Caki2 (cell line): ENCODE results near the gene NPY4R2. TPM values are rescaled to one million over a fixed set of nuclear protein-coding genes. Genes with fewer than 3 reads are reported as not detected.
"Not testable (repeated sequence)": the region's sequence is repeated elsewhere in the genome, so short reads cannot be mapped to it uniquely, and the experiment has no call there.

Source experiments
- DNase-seq: peaks from one replicate; pipeline ENCODE4 v3.0.0-alpha.2; 2015; ENCODE audit warnings: low read depth
- in situ Hi-C: cut with HindIII; loops from 2 replicates; pipeline ENCODE4 v1.10.0; 2016; ENCODE audit warnings: low sequenced_read_pairs, low pct_unique_long_range_greater_than_20kb, mixed read lengths
- total RNA-seq: library from RNA; depleted of rRNA; stranded (reverse); fragments of >200 nt; shearing (Covaris generic); gene quantifications from 2 replicates; pipeline ENCODE4 v1.2.3, GENCODE V29; 2014; ENCODE audit warnings: low replicate concordance; rRNA removed

NPY4R2 gene
- not detected in 2 replicates for total RNA-seq

DNA sequence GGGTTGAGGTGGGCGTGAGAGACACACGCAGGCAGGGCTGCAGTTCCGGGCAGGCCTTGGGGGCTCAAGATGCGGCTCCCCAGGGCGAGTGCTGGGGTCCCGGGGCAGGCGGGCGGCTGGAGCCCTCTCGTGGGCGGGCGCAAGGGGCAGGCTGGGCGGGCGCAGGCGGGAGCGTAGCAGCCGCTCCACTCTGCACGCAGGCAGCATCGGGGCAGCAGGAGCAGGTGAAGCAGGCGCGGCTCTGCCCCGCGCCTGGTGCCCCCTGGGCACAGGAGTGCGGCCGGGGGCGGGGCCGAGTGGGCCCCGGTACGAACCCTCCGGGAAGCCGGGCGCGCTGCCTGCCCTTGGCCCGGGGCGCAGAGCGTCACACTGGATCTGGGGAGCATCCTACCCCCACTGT lies at the start of gene NPY4R2:
Gene NPY4R2 (plus strand): TSS at position 188 of the 400 bp plus-strand sequence. CDS start 3,326 bp downstream, outside the sequence.
- DNase-seq, in situ Hi-C loops: not testable (repeated sequence)

- in situ Hi-C loops, DNase-seq: not testable (repeated sequence)
Observed at GRCh38 chr10:47870887-47871286, 47.6 kb upstream of the NPY4R2 start.

DNA sequence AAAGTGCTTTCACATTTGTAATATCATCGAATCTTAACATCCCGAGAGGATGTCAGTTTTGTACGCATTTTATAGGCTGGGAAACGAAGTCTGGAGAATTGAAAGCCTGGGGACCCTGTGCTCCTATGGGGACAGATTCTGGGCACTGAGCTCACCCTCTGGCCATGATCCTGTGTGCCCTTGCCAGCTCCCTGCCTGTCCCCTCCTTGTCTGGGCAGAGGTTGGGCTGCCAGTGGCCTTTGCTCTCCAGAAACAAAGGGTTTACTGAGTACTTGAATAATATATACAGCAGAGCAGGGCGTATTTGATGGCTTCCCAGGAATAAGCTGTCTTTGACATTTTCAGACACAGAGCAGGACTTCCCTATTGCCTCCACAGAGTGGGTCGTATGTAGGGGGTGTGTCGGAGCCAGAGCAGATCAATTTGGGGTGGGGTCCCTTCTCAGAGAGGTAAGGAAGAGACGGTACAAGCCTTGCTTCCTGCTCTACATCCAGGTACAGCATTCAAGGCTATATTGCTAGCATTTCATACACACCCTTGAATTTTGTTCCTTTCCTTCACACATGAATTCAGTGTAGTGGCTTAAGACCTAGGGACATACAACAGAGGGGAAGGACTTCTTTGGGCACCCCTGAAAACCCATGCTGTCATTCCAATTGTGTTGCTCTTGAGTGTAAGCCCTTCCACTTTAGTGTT lies 46.8 kb upstream of the NPY4R2 start:
- in situ Hi-C loops: not testable (repeated sequence)

DNA sequence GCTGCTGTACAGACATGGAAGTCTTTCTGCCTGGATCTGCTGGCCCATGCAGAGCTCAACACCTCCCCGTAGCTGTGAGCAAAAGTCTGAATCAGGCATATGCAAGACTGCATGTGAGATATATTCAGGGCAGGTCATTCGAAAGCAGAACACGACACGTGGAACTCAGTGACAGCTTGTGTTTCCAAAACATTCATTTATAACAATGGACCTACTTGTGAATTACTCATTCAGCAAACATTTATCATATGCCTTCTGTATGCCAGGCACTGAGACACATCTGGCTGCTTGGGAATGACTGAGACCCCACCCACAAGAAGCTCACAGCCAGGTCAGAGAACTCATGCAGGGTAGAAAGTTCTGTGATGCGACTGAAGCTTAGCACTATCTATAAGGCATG lies 46.2 kb upstream of the NPY4R2 start:
- DNase-seq, in situ Hi-C loops: not testable (repeated sequence)

More for the DNA sequence above, 46.8 kb upstream of the NPY4R2 start:
- DNase-seq: not testable (repeated sequence)

- in situ Hi-C loops: not testable (repeated sequence)
Observed at GRCh38 chr10:47884239-47884638, 34.2 kb upstream of the NPY4R2 start.

GRCh38 chr10:47884934-47885333 lies 33.5 kb upstream of the NPY4R2 start:
- in situ Hi-C loops, DNase-seq: not testable (repeated sequence)

More at GRCh38 chr10:47884239-47884638, 34.2 kb upstream of the NPY4R2 start:
- DNase-seq: not testable (repeated sequence)

- DNase-seq, in situ Hi-C loops: not testable (repeated sequence)
Observed at GRCh38 chr10:47886356-47886755, 32.1 kb upstream of the NPY4R2 start.

GRCh38 chr10:47886827-47887226 lies 31.6 kb upstream of the NPY4R2 start:
- in situ Hi-C loops, DNase-seq: not testable (repeated sequence)

- in situ Hi-C loops, DNase-seq: not testable (repeated sequence)
Observed at GRCh38 chr10:47890737-47891136, 27.7 kb upstream of the NPY4R2 start.

DNA sequence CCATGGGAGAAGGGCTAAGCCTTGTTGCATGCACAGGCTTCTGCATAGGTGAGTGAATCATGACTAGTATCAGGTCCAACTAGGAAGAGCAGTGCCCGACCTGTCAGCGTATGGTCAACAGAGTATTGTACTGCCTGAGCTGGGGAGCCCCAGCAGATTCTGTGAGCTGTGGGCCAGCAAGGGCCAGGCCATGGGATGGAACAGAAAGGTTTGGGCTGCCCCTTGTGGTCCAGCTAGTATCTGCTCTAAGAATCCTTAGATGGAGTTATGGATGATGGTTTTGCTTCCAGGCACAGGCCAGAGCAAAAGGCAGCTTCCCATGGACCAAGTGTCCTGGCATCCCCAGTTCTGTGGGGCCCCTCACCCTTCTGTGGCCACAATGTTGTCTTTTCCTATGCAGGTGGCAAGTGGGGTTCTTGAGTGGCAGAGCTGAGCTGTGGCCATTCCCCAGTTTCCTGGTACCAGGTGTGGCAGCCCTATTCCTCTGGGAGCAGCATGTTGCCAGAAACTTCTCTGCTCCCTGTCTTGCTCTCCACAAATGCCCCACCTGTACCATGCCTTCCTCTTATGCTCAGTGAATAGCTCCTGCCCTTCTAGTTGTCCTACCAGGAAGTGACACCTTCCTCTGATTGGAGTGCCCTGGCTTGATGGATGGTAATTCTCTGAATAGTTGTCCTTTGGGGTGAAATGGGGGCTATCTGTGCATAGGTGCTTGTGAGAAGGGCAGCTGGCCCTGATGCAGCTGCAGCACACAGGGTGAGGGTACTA lies 25.8 kb upstream of the NPY4R2 start:
- DNase-seq, in situ Hi-C loops: not testable (repeated sequence)

DNA sequence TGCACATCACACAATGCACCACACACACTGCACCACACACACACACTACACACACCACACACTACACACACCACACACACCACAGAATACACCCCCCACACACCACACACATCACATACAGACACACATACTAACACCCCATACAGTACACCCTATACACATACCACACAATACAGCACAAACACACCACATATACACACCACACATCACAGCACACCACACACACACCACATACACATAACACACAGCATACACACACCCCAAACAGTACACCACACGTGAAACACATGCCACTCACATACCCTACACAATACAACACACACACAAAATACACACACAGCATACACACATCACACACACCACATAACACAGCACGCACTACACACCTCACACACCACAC lies 23.9 kb upstream of the NPY4R2 start:
- in situ Hi-C loops, DNase-seq: not testable (repeated sequence)

DNA sequence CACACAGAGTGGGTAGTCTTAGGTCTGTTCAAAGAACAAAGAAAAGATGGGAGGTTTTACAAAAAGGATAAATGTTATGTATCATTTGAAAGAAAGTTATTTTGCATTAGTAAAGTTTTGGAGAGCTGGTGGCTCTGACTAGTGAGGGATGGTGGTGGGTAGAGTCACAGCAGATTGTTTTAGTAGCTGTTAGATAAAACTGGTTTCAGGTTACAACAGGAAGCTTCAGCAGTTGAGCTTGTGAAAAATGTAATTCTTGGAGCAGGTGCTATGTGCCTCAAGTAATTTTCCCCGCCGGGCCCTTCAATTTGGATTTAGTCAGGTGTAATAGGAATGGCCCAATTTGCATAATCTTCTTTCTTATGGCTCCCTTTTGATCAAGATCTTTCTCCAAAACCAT lies 20.6 kb upstream of the NPY4R2 start:
- in situ Hi-C loops: not testable (repeated sequence)

GRCh38 chr10:47909333-47909732 lies 9.1 kb upstream of the NPY4R2 start:
- DNase-seq, in situ Hi-C loops: not testable (repeated sequence)

More for the DNA sequence above, 20.6 kb upstream of the NPY4R2 start:
- DNase-seq: not testable (repeated sequence)

- DNase-seq, in situ Hi-C loops: not testable (repeated sequence)
Observed at GRCh38 chr10:47910486-47910885, 8.0 kb upstream of the NPY4R2 start.

DNA sequence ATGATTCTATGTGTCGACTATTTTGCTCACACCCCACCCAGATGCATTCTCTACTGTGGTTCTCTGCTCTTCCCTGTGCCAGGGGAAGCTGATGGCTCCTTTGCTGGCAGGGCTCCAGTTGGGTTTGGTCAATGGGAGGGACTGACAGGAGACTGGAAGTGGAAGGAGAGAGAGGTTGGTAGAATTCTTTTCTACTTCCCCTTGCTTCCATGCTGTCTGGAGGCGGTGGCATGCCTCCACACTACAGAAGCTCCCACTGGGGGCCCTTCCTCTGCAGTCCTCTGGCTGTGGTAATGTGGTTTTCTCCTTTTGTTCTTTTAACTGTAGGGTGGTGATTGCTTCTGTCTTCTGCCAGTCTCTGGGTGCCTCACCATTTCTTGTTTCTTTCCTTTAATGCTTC lies 4.4 kb upstream of the NPY4R2 start:
- DNase-seq, in situ Hi-C loops: not testable (repeated sequence)

DNA sequence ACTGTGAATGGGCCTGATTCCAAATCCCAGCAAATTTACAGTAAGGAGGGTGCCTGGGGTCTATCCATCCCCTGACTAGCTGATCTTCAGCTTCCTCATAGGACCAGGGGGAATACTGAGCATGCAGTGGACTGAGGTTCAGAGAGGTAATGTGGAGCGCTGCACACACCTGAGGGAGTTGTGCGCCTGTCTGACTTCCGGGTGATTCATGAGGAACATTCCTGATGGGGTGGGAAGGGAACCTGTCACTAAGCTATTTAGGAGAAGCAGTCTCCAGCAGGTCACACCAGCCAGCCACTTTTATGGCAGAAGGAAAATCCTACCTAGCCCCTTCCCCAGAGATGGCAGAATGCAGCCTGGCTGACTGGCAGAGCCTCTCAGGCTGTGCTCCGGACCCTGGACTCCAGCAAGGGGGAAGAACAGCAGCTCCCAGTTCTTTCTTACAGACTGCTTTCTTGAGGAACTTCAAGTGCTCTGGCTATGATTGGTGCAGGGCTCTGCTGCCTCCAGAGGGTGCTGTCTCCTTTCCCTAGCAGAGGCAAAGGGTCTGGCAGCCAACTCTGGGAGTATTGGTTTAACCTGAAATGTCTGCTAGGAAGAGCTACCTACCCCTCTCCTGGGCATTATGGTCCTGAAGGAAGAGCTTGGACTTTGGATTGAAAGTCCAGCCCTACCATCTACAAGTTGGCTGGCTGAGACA lies 2.5 kb upstream of the NPY4R2 start:
- not testable (repeated sequence) for DNase-seq

GRCh38 chr10:47920610-47921009 lies 2.1 kb downstream of the NPY4R2 start:
- DNase-seq, in situ Hi-C loops: not testable (repeated sequence)

More for the DNA sequence above, 2.5 kb upstream of the NPY4R2 start:
- in situ Hi-C loops: not testable (repeated sequence)

- in situ Hi-C loops: not testable (repeated sequence)
Observed at GRCh38 chr10:47922503-47922902, 4.0 kb downstream of the NPY4R2 start.

More at GRCh38 chr10:47922503-47922902, 4.0 kb downstream of the NPY4R2 start:
- not testable (repeated sequence) for DNase-seq
